Measurements from ENCODE around the gene AMD1. TPM values are rescaled to one million over a fixed set of nuclear protein-coding genes. Genes with fewer than 3 reads are reported as not detected.

AMD1 gene
- total RNA-seq, 2 experiments from 2014 or later: 74.3 to 90.0 TPM

DNA sequence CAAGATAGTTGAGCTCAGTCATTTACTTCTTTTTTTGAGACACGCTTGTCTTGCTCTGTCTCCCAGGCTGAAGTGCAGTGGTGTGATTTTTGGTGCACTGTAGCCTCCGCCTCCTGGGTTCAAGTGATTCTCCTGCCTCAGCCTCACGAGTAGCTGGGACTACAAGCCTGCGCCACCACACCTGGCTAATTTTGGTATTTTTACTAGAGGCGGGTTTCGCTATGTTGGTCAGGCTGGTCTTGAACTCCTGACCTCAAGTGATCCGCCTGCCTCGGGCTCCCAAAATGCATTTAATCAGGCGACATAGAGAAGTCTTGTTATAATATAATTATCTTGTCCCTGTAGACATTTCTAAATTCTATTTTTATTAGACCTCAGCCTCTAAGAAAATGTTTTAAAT is 6.1 kb downstream of the AMD1 start:
- H3K36me3 ChIP-seq (ENCODE audit: insufficient read depth, low read length): peaks cover 87% of the 10 kb centered on the region
- H3K4me3 ChIP-seq (ENCODE audit: low read depth, low read length, poor library complexity, severe bottlenecking): peak overlapping the region; percentile 94
- H2AFZ ChIP-seq (ENCODE audit: low read length): no peak overlapping the region
- no peaks in the 10 kb centered on the region for H3K9me2 ChIP-seq (ENCODE audit: insufficient read depth, low read length)
- TF ChIP-seq, protein P1, sequence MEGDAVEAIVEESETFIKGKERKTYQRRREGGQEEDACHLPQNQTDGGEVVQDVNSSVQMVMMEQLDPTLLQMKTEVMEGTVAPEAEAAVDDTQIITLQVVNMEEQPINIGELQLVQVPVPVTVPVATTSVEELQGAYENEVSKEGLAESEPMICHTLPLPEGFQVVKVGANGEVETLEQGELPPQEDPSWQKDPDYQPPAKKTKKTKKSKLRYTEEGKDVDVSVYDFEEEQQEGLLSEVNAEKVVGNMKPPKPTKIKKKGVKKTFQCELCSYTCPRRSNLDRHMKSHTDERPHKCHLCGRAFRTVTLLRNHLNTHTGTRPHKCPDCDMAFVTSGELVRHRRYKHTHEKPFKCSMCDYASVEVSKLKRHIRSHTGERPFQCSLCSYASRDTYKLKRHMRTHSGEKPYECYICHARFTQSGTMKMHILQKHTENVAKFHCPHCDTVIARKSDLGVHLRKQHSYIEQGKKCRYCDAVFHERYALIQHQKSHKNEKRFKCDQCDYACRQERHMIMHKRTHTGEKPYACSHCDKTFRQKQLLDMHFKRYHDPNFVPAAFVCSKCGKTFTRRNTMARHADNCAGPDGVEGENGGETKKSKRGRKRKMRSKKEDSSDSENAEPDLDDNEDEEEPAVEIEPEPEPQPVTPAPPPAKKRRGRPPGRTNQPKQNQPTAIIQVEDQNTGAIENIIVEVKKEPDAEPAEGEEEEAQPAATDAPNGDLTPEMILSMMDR (conservative IDR thresholded peaks at IDR 0.05; ENCODE audit: low read length): no peak
- TF ChIP-seq EZH2phosphoT487 (IDR thresholded peaks at IDR 0.05; ENCODE audit: borderline replicate concordance, low read depth, low read length): no peak
- CTCF ChIA-PET (ENCODE audit: unreplicated experiment): no interaction called here
- peak overlapping the region; percentile 91 for H3K4me2 ChIP-seq (ENCODE audit: low read length)
- H3K4me1 ChIP-seq (ENCODE audit: insufficient read depth, low read length, poor library complexity, severe bottlenecking): peaks cover 73% of the 10 kb centered on the region
- peaks cover 87% of the 10 kb centered on the region for H4K20me1 ChIP-seq (ENCODE audit: insufficient read depth, low read length)
- no peak overlapping the region for H3K27ac ChIP-seq (ENCODE audit: low read depth, low read length, poor library complexity, severe bottlenecking)
- intact Hi-C loops (cut with micrococcal nuclease; ENCODE audit: unreplicated experiment): no loop called here
- POLR2A ChIA-PET: interaction anchor here (0.5 to 1.7 kb wide), 3 partner anchors 9 to 233 kb away, joined by 3 to 6 read pairs (median 5); no protein-coding TSS in a partner anchor
- peaks cover 100% of the 10 kb centered on the region for H3K79me2 ChIP-seq (ENCODE audit: insufficient read depth, low read depth, low read length)
- DNase-seq (ENCODE audit: low spot score): no peak
- H3K9me3 ChIP-seq (ENCODE audit: low read length): no peaks in the 10 kb centered on the region
- BruUV-seq (replicated peaks): no TSS peak

DNA sequence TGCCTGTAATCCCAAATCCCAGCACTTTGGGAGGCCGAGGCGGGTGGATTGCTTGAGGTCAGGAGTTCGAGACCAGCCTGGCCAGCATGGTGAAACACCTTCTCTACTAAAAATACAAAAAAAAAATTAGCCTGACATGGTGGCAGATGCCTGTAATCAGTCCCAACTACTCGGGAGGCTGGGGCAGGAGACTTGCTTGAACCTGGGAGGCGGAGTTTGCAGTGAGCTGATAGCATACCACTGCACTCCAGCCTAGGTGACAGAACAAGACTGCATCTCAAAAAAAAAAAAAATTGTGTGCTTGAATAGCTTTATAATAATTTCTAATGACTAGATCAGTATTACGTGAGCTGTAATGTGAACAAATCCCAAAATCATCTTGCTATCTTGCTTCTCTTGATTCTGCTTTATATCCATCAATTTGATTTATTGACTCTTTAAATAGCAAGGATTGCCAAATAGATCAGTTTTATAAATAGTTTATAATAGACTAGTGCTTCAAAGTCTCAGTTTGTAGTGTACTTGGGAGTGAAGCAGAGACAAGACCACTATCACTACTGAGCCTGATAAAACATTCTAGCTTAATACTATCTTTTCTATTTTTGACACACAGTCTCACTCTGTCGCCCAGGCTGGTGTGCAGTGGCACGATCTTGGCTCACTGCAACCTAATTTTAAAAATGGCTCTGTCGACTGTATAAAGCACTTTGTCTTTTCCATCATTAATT is 7.1 kb downstream of the AMD1 start:
- Histone ChIP-seq H4K20me1 (ENCODE audit: insufficient read depth, low read length) (peaks cover 79% of the 10 kb centered on the region), H3K4me3 (ENCODE audit: low read depth, low read length, poor library complexity, severe bottlenecking) (peak overlapping the region; percentile 4), H3K36me3 (ENCODE audit: insufficient read depth, low read length) (peaks cover 85% of the 10 kb centered on the region), H3K9me2 (ENCODE audit: insufficient read depth, low read length) (no peaks in the 10 kb centered on the region), H2AFZ (ENCODE audit: low read length) (no peak overlapping the region), H3K27ac (ENCODE audit: low read depth, low read length, poor library complexity, severe bottlenecking) (no peak overlapping the region), H3K9me3 (ENCODE audit: low read length) (no peaks in the 10 kb centered on the region), H3K4me1 (ENCODE audit: insufficient read depth, low read length, poor library complexity, severe bottlenecking) (peaks cover 84% of the 10 kb centered on the region), H3K4me2 (ENCODE audit: low read length) (peak overlapping the region; percentile 91), H3K79me2 (ENCODE audit: insufficient read depth, low read depth, low read length) (peaks cover 100% of the 10 kb centered on the region)
- BruUV-seq (replicated peaks): no TSS peak
- TF ChIP-seq, protein P1 (conservative IDR thresholded peaks at IDR 0.05; ENCODE audit: low read length): no peak
- TF ChIP-seq EZH2phosphoT487 (IDR thresholded peaks at IDR 0.05; ENCODE audit: borderline replicate concordance, low read depth, low read length): no peak
- no peak for DNase-seq (ENCODE audit: low spot score)
- intact Hi-C loops (cut with micrococcal nuclease; ENCODE audit: unreplicated experiment): no loop called here
- CTCF ChIA-PET (ENCODE audit: unreplicated experiment): no interaction called here
- POLR2A ChIA-PET: interaction anchor here (0.7 to 2.4 kb wide), 9 partner anchors 8 to 1188 kb away, joined by 3 to 14 read pairs (median 3); partner anchors contain the start of genes AMD1 and CDK19

- Histone ChIP-seq H3K79me2 (ENCODE audit: insufficient read depth, low read depth, low read length) (peaks cover 100% of the 10 kb centered on the region), H3K9me2 (ENCODE audit: insufficient read depth, low read length) (no peaks in the 10 kb centered on the region), H3K27ac (ENCODE audit: low read depth, low read length, poor library complexity, severe bottlenecking) (no peak overlapping the region), H2AFZ (ENCODE audit: low read length) (no peak overlapping the region), H3K4me2 (ENCODE audit: low read length) (peak overlapping the region; percentile 91), H3K4me1 (ENCODE audit: insufficient read depth, low read length, poor library complexity, severe bottlenecking) (peaks cover 86% of the 10 kb centered on the region), H4K20me1 (ENCODE audit: insufficient read depth, low read length) (peaks cover 79% of the 10 kb centered on the region), H3K9me3 (ENCODE audit: low read length) (no peaks in the 10 kb centered on the region), H3K36me3 (ENCODE audit: insufficient read depth, low read length) (peaks cover 83% of the 10 kb centered on the region), H3K4me3 (ENCODE audit: low read depth, low read length, poor library complexity, severe bottlenecking) (no peak overlapping the region)
- CTCF ChIA-PET (ENCODE audit: unreplicated experiment): no interaction called here
- no peak for DNase-seq (ENCODE audit: low spot score)
- intact Hi-C loops (cut with micrococcal nuclease; ENCODE audit: unreplicated experiment): no loop called here
- POLR2A ChIA-PET: interaction anchor here (0.5 to 2.4 kb wide), 10 partner anchors 8 to 1188 kb away, joined by 3 to 14 read pairs (median 3); partner anchors contain the start of genes AMD1 and CDK19
- TF ChIP-seq EZH2phosphoT487 (IDR thresholded peaks at IDR 0.05; ENCODE audit: borderline replicate concordance, low read depth, low read length): no peak
- TF ChIP-seq, protein P1 (conservative IDR thresholded peaks at IDR 0.05; ENCODE audit: low read length): no peak
- no TSS peak for BruUV-seq (replicated peaks)
These were observed 7.7 kb downstream of the AMD1 start for GRCh38 chr6:110882274-110882619.

All from OCI-LY7 (cell line).